GM12878 (cell line): Measurements from ENCODE around the gene RAB8A. TPM values are rescaled to one million over a fixed set of nuclear protein-coding genes. Genes with fewer than 3 reads are reported as not detected.
A peak's percentile ranks its signal among the peaks of the same experiment; 100 is the strongest.

Source experiments
- CEBPZ ChIP-seq: fragments of 150-350 bp; IDR thresholded peaks from 2 replicates; pipeline ENCODE4 v1.6.1; 2016; ENCODE audit warnings: low read depth, low read length
- ELK1 ChIP-seq: IDR thresholded peaks from 2 replicates; pipeline ENCODE4 v1.6.1; 2012; ENCODE audit warnings: low read depth, low read length, improper control_type of control experiment
- ETV6 ChIP-seq, 2 experiments: fragments of 450-650 bp in 1 of 2; IDR thresholded peaks in 1 of 2; conservative IDR thresholded peaks in 1 of 2; 2 replicates each; pipeline ENCODE4 v1.6.1; 2014; ENCODE audit warnings: antibody characterized with exemption in 1 of 2, borderline replicate concordance in 1 of 2, low read depth in 1 of 2, mild to moderate bottlenecking in 1 of 2, moderate library complexity in 1 of 2
- MEF2A ChIP-seq: IDR thresholded peaks from 2 replicates; pipeline ENCODE4 v1.6.1; 2011; ENCODE audit warnings: low read depth, mild to moderate bottlenecking, low read length, moderate library complexity; ENCODE audit not compliant: insufficient read depth
- MEF2B ChIP-seq: fragments of 450-650 bp; IDR thresholded peaks from 2 replicates; pipeline ENCODE4 v1.6.1; 2018; ENCODE audit warnings: mild to moderate bottlenecking, moderate library complexity; ENCODE audit not compliant: partially characterized antibody, poor library complexity, severe bottlenecking
- NFIC ChIP-seq: IDR thresholded peaks from 2 replicates; pipeline ENCODE4 v1.6.1; 2012; ENCODE audit warnings: low read depth, mild to moderate bottlenecking, inconsistent platforms, low read length, moderate library complexity
- NR2C2 ChIP-seq: IDR thresholded peaks from 2 replicates; pipeline ENCODE4 v1.6.1; 2011; ENCODE audit warnings: borderline replicate concordance, low read depth; ENCODE audit not compliant: control insufficient read depth, insufficient read length
- POLR2AphosphoS5 ChIP-seq: IDR thresholded peaks from 2 replicates; pipeline ENCODE4 v1.6.1; 2011; ENCODE audit warnings: mild to moderate bottlenecking, low read length, inconsistent platforms
- RCOR1 ChIP-seq: conservative IDR thresholded peaks from 2 replicates; pipeline ENCODE4 v1.6.1; 2012; ENCODE audit warnings: low read depth, low read length, improper control_type of control experiment
- SIX5 ChIP-seq: IDR thresholded peaks from 2 replicates; pipeline ENCODE4 v1.6.1; 2011; ENCODE audit warnings: mild to moderate bottlenecking, low read depth, low read length, moderate library complexity; ENCODE audit not compliant: severe bottlenecking
- SMAD1 ChIP-seq: fragments of 450-650 bp; IDR thresholded peaks from 2 replicates; pipeline ENCODE4 v1.6.1; 2018; ENCODE audit warnings: mild to moderate bottlenecking, low read depth; ENCODE audit not compliant: partially characterized antibody
- SMC3 ChIP-seq: IDR thresholded peaks from 2 replicates; pipeline ENCODE4 v1.6.1; 2011; ENCODE audit warnings: low read length, improper control_type of control experiment, borderline replicate concordance
- STAT1 ChIP-seq: fragments of 450-650 bp; conservative IDR thresholded peaks from 2 replicates; pipeline ENCODE4 v1.6.1; 2014; ENCODE audit warnings: antibody characterized with exemption, mild to moderate bottlenecking
- TBL1XR1 ChIP-seq: IDR thresholded peaks from 2 replicates; pipeline ENCODE4 v1.6.1; 2012; ENCODE audit warnings: low read depth, low read length, improper control_type of control experiment
- ZNF24 ChIP-seq: fragments of 450-650 bp; IDR thresholded peaks from 2 replicates; pipeline ENCODE4 v1.6.1; 2017; ENCODE audit warnings: antibody characterized with exemption, mild to moderate bottlenecking
- ZNF687 ChIP-seq: fragments of 450-650 bp; IDR thresholded peaks from 2 replicates; pipeline ENCODE4 v1.6.1; 2017; ENCODE audit warnings: mild to moderate bottlenecking, moderate library complexity
- polyA plus RNA-seq, 11 experiments: library from polyadenylated mRNA; depleted of rRNA in 4 of 11; unstranded in 6 of 11; stranded (reverse) in 5 of 11; fragments of >200 nt; fragmentation: Nextera tagmentation in 4 of 11; fragmentation: Illumina TruSeq in 1 of 11; extraction: Ambion mirVana in 4 of 11; extraction: Trizol in 1 of 11; gene quantifications; 1 replicate in 1 of 11; 2 replicates in 10 of 11; pipeline versions ENCODE4 v1.2.1 to v1.2.3, GENCODE V29; 2011 to 2016; ENCODE audit warnings: inconsistent platforms in 2 of 11, missing spikeins in 2 of 11, low read depth in 1 of 11
- total RNA-seq, 4 experiments: library from RNA; depleted of rRNA in 3 of 4; stranded (reverse); fragments of >200 nt in 3 of 4; fragmentation: Illumina TruSeq in 1 of 4; extraction: Trizol in 1 of 4; gene quantifications; 2 replicates each; pipeline versions ENCODE4 v1.2.1 to v1.2.3, GENCODE V29; 2013 to 2021

Gene RAB8A
- total and polyA plus RNA-seq, 10 of the 15 experiments (the other 5 are each of a cell fraction or from before 2014, with no cell fraction given) = 23.9 to 314 (median 185) TPM

GRCh38 chr19:16118489-16119033 lies 6.9 kb downstream of the RAB8A start (continued):
- no peak for TF ChIP-seq CEBPZ
- no peak for TF ChIP-seq NR2C2
- TF ChIP-seq ELK1 = no peak; the same call in 1 of the 2 replicates
- no peak for TF ChIP-seq SIX5
- TF ChIP-seq TBL1XR1 = peak; percentile 87; the same call in 1 of the 2 replicates
- peak; percentile 65 to 99; a peak in 2 of 4 replicates for TF ChIP-seq ETV6 (conservative IDR thresholded peaks at IDR 0.05 in 1 of 2, IDR thresholded peaks at IDR 0.05 in 1 of 2; ENCODE audit: borderline replicate concordance in 1 of 2, low read depth in 1 of 2)
- peak; percentile 6; the same call in 1 of the 2 replicates for TF ChIP-seq SMC3
- no peak for TF ChIP-seq STAT1
- no peak; the same call in 1 of the 2 replicates for TF ChIP-seq POLR2AphosphoS5
- TF ChIP-seq SMAD1 = peak; percentile 24
- 0 out of 2 replicates have a peak, but pooled peaks have one; percentile 73 for TF ChIP-seq ZNF687
- TF ChIP-seq RCOR1 = peak; percentile 75; the same call in 1 of the 2 replicates
- TF ChIP-seq MEF2B = peak; percentile 99
- TF ChIP-seq NFIC = peak; percentile 97
- TF ChIP-seq MEF2A = peak; percentile 84
- TF ChIP-seq ZNF24 = peak; percentile 40; the same call in 1 of the 2 replicates
